HFF-Myc (cell line): ENCODE results near the gene CENPX.

Experiments used
- DNase-seq: peaks from one replicate; pipeline ENCODE4 v3.0.0-alpha.2; 2011; ENCODE audit warnings: low read depth; ENCODE audit errors: extremely low read depth
- H3K4me3 ChIP-seq: replicated peaks from 2 replicates; pipeline ENCODE4 v1.5.1; 2011; ENCODE audit warnings: low read depth, mild to moderate bottlenecking, control low read depth, low read length
- CTCF ChIP-seq: IDR thresholded peaks from 2 replicates; pipeline ENCODE4 v1.5.1; 2012; ENCODE audit warnings: mild to moderate bottlenecking, low read depth, low read length, control low read depth; ENCODE audit errors: missing control alignments

Gene CENPX

GRCh38 chr17:82037889-82038195 lies 15.2 kb upstream of the CENPX start:
- no peak for DNase-seq
- peak overlapping the region; percentile 78; the same call in 1 of the 2 replicates for H3K4me3 ChIP-seq
- TF ChIP-seq CTCF, result no peak

- peak within 1 kb of the TSS; percentile 78 for H3K4me3 ChIP-seq
- peak; percentile 67 for TF ChIP-seq CTCF
- DNase-seq, result peak; percentile 72
Measured at GRCh38 chr17:82037092-82037888, 14.6 kb upstream of the CENPX start, which contains the start of gene DCXR. Gene DCXR (minus strand): TSS chr17:82037697. CDS start chr17:82037682, 15 bp downstream.

- DNase-seq, result no peak
- peak overlapping the region; percentile 78 for H3K4me3 ChIP-seq
- TF ChIP-seq CTCF, result no peak
Measured at GRCh38 chr17:82036634-82037091, 14.0 kb upstream of the CENPX start.

DNA sequence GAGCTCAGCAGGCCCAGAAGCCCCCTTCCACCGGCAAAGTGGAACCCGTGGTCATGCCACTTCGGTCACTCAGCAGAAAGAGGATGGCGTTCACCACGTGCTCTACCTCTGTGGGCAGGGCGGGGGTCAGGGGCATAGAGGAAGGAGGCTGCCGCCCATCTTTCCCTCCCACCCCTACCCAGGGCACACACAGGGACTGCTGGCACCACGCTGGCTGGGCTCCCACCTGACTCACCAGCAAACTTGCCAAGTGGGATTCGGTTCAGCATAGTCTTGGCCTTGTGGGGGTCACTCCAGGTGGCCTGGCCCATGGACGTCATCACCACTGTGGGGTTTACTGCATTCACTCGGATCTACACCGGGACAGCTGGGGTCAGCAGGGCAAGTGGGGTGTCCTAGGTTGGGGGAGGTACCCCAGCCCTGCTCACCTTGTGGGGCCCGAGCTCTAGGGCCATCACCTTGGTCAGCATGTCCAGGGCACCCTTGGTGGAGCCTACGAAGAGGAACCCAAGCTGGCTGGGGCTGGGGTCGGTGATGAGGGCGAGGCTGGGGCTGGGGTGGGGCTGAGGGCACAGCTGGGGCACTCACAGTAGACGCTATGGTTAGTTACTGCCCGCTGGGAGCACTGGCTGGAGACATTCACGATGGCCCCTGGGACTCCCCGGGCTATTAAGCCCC lies 13.4 kb upstream of the CENPX start:
- TF ChIP-seq CTCF, result no peak
- H3K4me3 ChIP-seq, result peak overlapping the region; percentile 78
- no peak for DNase-seq

DNA sequence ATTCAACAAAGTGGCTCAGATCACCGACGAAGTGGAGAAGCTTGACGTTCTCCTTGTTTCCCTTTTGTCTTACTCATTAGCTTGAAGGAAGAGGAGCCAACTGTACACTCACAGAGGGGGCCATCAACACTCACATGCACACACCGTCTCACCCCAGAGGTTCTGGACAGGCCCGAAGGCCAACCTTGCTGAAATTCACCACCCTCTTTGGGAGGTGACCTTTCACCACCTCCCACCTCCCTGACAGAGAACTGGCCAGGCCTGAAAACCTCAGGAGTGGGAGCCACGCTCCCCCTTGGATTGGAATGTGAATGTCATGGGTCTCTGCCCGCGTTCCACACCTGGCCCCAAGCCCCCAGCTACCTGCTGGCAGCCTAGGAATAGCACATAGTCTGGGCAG lies 12.8 kb upstream of the CENPX start:
- no peak overlapping the region for H3K4me3 ChIP-seq
- TF ChIP-seq CTCF, result no peak
- no peak for DNase-seq

- TF ChIP-seq CTCF, result no peak
- no peak for DNase-seq
- no peak overlapping the region for H3K4me3 ChIP-seq
Measured at GRCh38 chr17:82034371-82035011, 11.8 kb upstream of the CENPX start.
